ENCODE data around the gene CLPTM1. TPM values are rescaled to one million over a fixed set of nuclear protein-coding genes. Genes with fewer than 3 reads are reported as not detected.
A peak's percentile ranks its signal among the peaks of the same experiment; 100 is the strongest.
"Not testable (repeated sequence)": the region's sequence is repeated elsewhere in the genome, so short reads cannot be mapped to it uniquely, and the experiment has no call there.

CLPTM1 gene
- polyA plus RNA-seq, 1 donor from 2014 or later = 15.3 TPM

DNA sequence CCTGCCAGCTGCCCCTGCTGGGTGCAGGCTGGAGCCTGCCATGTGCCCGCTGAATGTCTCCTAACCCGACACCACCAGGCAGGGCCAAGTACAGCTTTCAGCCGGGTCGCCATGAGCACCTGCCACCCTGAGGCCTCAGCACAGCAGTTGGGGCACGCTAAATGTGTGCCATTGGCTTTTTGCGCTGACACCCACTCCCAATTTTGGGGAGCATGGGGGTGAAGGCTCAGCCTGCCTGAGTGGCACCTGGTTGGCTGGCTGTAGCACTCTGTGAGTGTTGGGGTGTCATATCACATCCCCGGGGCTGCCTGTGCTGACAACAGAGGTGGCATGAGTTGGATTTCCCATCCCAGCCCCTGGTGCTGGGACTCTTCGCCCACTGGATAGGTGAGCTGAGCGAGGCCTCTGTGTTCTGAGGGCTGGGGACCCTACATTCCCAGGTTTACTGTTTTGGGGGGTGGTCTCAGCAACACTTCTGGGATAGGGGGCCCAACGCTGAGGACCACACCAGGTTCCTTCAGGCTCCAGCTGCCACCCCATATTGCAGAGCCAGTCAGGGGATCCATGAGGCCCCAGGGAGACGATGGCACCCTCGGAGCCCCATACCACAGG lies 38.9 kb downstream of the CLPTM1 start:
- TF ChIP-seq SMC3 (conservative IDR thresholded peaks at IDR 0.05; ENCODE audit: poor library complexity) (no peak), POLR2AphosphoS5 (IDR thresholded peaks at IDR 0.05) (peak; percentile 11), CTCF (IDR thresholded peaks at IDR 0.05; ENCODE audit: poor library complexity, severe bottlenecking) (no peak), REST (IDR thresholded peaks at IDR 0.05; ENCODE audit: borderline replicate concordance) (no peak), MXI1 (conservative IDR thresholded peaks at IDR 0.05; ENCODE audit: poor library complexity, severe bottlenecking) (no peak), RAD21 (conservative IDR thresholded peaks at IDR 0.05) (no peak)
- H3K79me2 ChIP-seq (replicated peaks; ENCODE audit: insufficient read depth, low read length) = no peaks in the 10 kb centered on the region
- H3K27me3 ChIP-seq (ENCODE audit: insufficient read depth, low read depth, low read length) = no peaks in the 10 kb centered on the region
- H3K27ac ChIP-seq (ENCODE audit: low read length) = no peak overlapping the region
- no peaks in the 10 kb centered on the region for H3K9me3 ChIP-seq (ENCODE audit: low read length)
- H3K36me3 ChIP-seq (ENCODE audit: insufficient read depth, low read length) = no peaks in the 10 kb centered on the region
- H4K20me1 ChIP-seq (ENCODE audit: insufficient read depth) = no peaks in the 10 kb centered on the region
- H2AFZ ChIP-seq (ENCODE audit: low read depth, low read length) = no peak overlapping the region
- no peaks in the 10 kb centered on the region for H3K9me2 ChIP-seq (ENCODE audit: insufficient read depth, low read length)
- H3F3A ChIP-seq (ENCODE audit: insufficient read depth, low read length, poor library complexity, severe bottlenecking) = no peaks in the 10 kb centered on the region
- H3K4me3 ChIP-seq (ENCODE audit: low read length) = no peak overlapping the region
- H3K4me2 ChIP-seq (ENCODE audit: low read length) = no peak overlapping the region
- H3K9ac ChIP-seq (ENCODE audit: low read length) = no peak overlapping the region

DNA sequence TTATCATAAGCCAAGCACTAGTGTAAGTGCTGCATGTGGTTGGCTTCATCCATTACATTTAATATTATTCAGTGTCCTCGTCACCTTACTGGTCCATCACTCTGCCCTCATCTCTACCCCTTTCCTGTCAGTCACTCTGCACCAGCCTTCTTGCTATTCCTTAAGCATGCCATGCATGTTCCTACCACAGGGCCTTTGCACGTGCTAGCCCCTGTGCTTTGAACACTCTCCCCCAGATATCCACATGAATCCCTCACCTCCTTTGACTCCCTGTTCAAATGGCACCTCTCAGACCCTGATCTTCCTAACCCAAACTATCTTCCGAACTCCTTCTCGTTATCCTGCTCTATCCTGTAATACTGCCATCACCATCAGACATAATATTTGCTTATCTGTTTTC lies 42.8 kb downstream of the CLPTM1 start:
- no peaks in the 10 kb centered on the region for H3K9me3 ChIP-seq (ENCODE audit: low read length)
- no peak overlapping the region for H3K4me3 ChIP-seq (ENCODE audit: low read length)
- H3K27me3 ChIP-seq (ENCODE audit: insufficient read depth, low read depth, low read length) = no peaks in the 10 kb centered on the region
- H3F3A ChIP-seq (ENCODE audit: insufficient read depth, low read length, poor library complexity, severe bottlenecking) = no peaks in the 10 kb centered on the region
- TF ChIP-seq EP300 (conservative IDR thresholded peaks at IDR 0.05; ENCODE audit: poor library complexity, severe bottlenecking) = no peak
- TF ChIP-seq EZH2 (IDR thresholded peaks at IDR 0.05; ENCODE audit: borderline replicate concordance, insufficient read depth, low read length, poor library complexity, severe bottlenecking) = no peak
- no peak for TF ChIP-seq CTCF (IDR thresholded peaks at IDR 0.05; ENCODE audit: poor library complexity, severe bottlenecking)
- TF ChIP-seq MXI1 (conservative IDR thresholded peaks at IDR 0.05; ENCODE audit: poor library complexity, severe bottlenecking) = no peak
- TF ChIP-seq RAD21 (conservative IDR thresholded peaks at IDR 0.05) = no peak
- no peak for TF ChIP-seq TAF1 (IDR thresholded peaks at IDR 0.05; ENCODE audit: low read depth)
- no peak for TF ChIP-seq POLR2AphosphoS5 (IDR thresholded peaks at IDR 0.05)
- TF ChIP-seq SMC3 (conservative IDR thresholded peaks at IDR 0.05; ENCODE audit: poor library complexity) = no peak
- H3K9ac ChIP-seq (ENCODE audit: low read length) = no peak overlapping the region
- no peaks in the 10 kb centered on the region for H3K36me3 ChIP-seq (ENCODE audit: insufficient read depth, low read length)
- no peaks in the 10 kb centered on the region for H3K9me2 ChIP-seq (ENCODE audit: insufficient read depth, low read length)
- H3K4me2 ChIP-seq (ENCODE audit: low read length) = no peak overlapping the region
- H3K27ac ChIP-seq (ENCODE audit: low read length) = no peak overlapping the region
- no peak overlapping the region for H2AFZ ChIP-seq (ENCODE audit: low read depth, low read length)
- no peaks in the 10 kb centered on the region for H3K79me2 ChIP-seq (replicated peaks; ENCODE audit: insufficient read depth, low read length)
- H4K20me1 ChIP-seq (ENCODE audit: insufficient read depth) = no peaks in the 10 kb centered on the region

GRCh38 chr19:44999131-44999925 lies 44.1 kb downstream of the CLPTM1 start:
- not testable (repeated sequence) for H3F3A ChIP-seq (ENCODE audit: insufficient read depth, low read length, poor library complexity, severe bottlenecking); H3K9me3 ChIP-seq (ENCODE audit: low read length); H4K20me1 ChIP-seq (ENCODE audit: insufficient read depth); H2AFZ ChIP-seq (ENCODE audit: low read depth, low read length); H3K9ac ChIP-seq (ENCODE audit: low read length); H3K79me2 ChIP-seq (replicated peaks; ENCODE audit: insufficient read depth, low read length); H3K27ac ChIP-seq (ENCODE audit: low read length); H3K4me2 ChIP-seq (ENCODE audit: low read length); H3K36me3 ChIP-seq (ENCODE audit: insufficient read depth, low read length); H3K27me3 ChIP-seq (ENCODE audit: insufficient read depth, low read depth, low read length); H3K9me2 ChIP-seq (ENCODE audit: insufficient read depth, low read length); H3K4me3 ChIP-seq (ENCODE audit: low read length)

DNA sequence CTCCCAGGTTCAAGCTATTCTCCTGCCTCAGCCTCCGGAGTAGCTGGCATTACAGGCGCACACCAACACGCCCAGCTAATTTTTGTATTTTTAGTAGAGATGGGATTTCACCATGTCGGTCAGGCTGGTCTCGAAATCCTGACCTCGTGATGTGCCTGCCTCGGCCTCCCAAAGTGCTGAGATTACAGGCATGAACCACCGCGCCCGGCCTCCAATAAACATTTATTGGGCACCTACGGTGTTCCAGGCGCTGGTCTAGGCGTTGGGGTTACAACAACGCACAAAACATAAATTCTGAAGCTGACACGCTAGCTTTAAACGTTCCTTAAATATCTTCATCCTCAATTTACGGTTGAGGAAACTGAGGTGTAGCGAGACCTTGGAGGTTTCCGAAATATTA lies 45.5 kb downstream of the CLPTM1 start:
- not testable (repeated sequence) for H3K9me2 ChIP-seq (ENCODE audit: insufficient read depth, low read length); H3K27ac ChIP-seq (ENCODE audit: low read length); H3K4me2 ChIP-seq (ENCODE audit: low read length); H3K27me3 ChIP-seq (ENCODE audit: insufficient read depth, low read depth, low read length); H4K20me1 ChIP-seq (ENCODE audit: insufficient read depth); H3F3A ChIP-seq (ENCODE audit: insufficient read depth, low read length, poor library complexity, severe bottlenecking); H3K36me3 ChIP-seq (ENCODE audit: insufficient read depth, low read length); H3K79me2 ChIP-seq (replicated peaks; ENCODE audit: insufficient read depth, low read length); H2AFZ ChIP-seq (ENCODE audit: low read depth, low read length); H3K9me3 ChIP-seq (ENCODE audit: low read length)
- peak overlapping the region; percentile 47 for H3K9ac ChIP-seq (ENCODE audit: low read length)
- H3K4me3 ChIP-seq (ENCODE audit: low read length) = peak overlapping the region; percentile 76
